ENCODE data around the gene NAA60.

DNA sequence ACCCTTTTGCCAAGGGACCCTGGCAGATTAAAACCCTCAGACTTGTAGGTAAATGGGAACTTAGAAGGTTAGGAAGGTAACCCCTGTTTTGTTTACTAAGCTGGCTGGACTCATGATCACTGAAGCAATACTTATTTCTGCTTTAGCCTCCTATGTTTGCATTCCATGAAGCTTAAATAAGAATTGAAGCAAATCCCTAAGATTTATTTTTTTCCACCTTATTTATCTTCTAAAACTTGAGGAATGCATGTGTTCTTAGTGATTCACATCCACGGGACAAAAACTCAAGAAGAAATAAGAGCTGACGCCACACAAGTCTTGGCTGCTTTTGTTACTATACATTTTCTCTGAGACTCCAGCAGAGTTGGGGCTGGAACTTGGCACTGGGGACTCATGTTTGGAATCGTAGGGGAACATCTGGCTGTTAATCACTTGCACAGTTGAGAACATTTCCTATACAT, 92.8 kb downstream of the NAA60 start:
- TF ChIP-seq, protein P1, sequence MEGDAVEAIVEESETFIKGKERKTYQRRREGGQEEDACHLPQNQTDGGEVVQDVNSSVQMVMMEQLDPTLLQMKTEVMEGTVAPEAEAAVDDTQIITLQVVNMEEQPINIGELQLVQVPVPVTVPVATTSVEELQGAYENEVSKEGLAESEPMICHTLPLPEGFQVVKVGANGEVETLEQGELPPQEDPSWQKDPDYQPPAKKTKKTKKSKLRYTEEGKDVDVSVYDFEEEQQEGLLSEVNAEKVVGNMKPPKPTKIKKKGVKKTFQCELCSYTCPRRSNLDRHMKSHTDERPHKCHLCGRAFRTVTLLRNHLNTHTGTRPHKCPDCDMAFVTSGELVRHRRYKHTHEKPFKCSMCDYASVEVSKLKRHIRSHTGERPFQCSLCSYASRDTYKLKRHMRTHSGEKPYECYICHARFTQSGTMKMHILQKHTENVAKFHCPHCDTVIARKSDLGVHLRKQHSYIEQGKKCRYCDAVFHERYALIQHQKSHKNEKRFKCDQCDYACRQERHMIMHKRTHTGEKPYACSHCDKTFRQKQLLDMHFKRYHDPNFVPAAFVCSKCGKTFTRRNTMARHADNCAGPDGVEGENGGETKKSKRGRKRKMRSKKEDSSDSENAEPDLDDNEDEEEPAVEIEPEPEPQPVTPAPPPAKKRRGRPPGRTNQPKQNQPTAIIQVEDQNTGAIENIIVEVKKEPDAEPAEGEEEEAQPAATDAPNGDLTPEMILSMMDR (IDR thresholded peaks at IDR 0.05): no peak
- no peak for TF ChIP-seq POLR2A (IDR thresholded peaks at IDR 0.05)

All from Peyer's patch (tissue), 4 donors.